HL-60 (cell line): ENCODE measurements around the gene CBX1.

Experiments
- DNase-seq, 2 experiments: peaks; one replicate each; pipeline ENCODE4 v3.0.0-alpha.2; 2010 to 2020; ENCODE audit warnings: low read depth in 1 of 2, low spot score in 1 of 2
- H3K27ac ChIP-seq: fragments of 250-450 bp; sonication (Bioruptor Pico); replicated peaks from 2 replicates; pipeline ENCODE4 v1.5.1; 2020; ENCODE audit warnings: mild to moderate bottlenecking, moderate library complexity
- H3K27me3 ChIP-seq: fragments of 250-450 bp; sonication (Bioruptor Pico); 2 replicates; pipeline ENCODE4 v1.5.1; 2021; ENCODE audit warnings: mild to moderate bottlenecking, moderate library complexity; ENCODE audit not compliant: insufficient read depth, poor library complexity, severe bottlenecking
- H3K4me3 ChIP-seq: replicated peaks from 2 replicates; pipeline ENCODE4 v1.5.1; 2011; ENCODE audit warnings: mild to moderate bottlenecking, control low read depth, low read length; ENCODE audit not compliant: insufficient read depth
- CTCF ChIP-seq: IDR thresholded peaks from one replicate; pipeline ENCODE4 v1.5.1; 2011; ENCODE audit warnings: low read length, control low read depth, inconsistent platforms; ENCODE audit not compliant: insufficient read depth
- GABPA ChIP-seq: IDR thresholded peaks from 2 replicates; pipeline ENCODE4 v1.6.1; 2012; ENCODE audit warnings: low read depth
- POLR2AphosphoS5 ChIP-seq: IDR thresholded peaks from 2 replicates; pipeline ENCODE4 v1.6.1; 2012; ENCODE audit warnings: low read depth
- SPI1 ChIP-seq: IDR thresholded peaks from 2 replicates; pipeline ENCODE4 v1.6.1; 2012; ENCODE audit warnings: low read depth, mild to moderate bottlenecking, borderline replicate concordance
- TF ChIP-seq, protein P1 (sequence below): IDR thresholded peaks from 2 replicates; pipeline ENCODE4 v1.6.1; 2012; ENCODE audit warnings: low read depth; ENCODE audit not compliant: insufficient replicate concordance

The CBX1 gene

DNA sequence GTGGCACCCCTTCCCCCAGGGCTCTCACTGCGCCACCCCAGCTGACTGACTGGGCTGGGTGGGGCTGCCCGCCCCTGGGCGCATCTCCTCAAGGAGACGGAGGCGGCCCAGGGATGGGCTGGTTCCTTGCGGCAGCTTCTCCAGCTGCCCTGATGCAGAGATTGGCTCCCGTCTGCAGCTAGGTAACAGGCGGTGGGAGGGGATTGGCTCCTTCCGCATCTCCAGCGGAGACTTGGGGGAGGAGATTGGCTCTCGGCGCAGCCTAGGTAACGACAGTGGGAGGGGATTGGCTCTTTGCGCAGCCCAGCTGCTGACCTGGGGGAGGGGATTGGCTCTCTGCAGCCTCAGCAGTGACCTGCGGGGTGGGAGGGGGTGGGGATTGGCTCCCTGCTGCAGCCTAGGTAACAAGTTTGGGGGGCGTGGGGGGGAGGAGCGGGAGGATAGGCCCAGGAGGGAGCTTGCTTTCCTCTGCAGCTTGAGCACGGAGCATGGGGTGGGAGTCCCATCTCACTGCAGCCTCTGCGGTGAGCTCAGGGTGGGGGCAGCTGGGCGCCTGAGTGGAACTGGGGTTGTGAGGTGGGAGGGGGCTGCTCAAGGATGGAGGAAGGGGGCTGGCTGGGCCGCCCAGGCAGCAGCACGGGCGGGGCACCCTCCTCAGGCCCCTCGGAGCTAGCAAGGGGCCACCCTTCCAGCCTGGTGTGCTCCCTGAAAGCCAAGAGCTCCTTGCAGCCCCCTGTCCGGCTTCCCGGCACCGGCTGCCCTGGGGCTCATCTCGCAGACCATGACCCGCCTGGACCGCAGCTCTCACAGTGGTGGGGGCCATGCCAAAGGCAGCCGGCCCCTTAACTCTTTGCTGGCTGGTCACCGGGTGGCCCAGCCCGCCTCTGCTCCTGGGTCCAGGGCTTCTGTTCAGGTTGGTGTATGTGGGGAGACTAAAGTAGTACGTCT lies 46.8 kb downstream of the CBX1 start:
- no peak overlapping the region for H3K4me3 ChIP-seq
- DNase-seq = no peak

GRCh38 chr17:48053758-48054237 lies 47.5 kb downstream of the CBX1 start:
- Histone ChIP-seq H3K27me3 (no peaks in the 10 kb centered on the region), H3K27ac (no peak overlapping the region), H3K4me3 (no peak overlapping the region)
- DNase-seq = no peak
- TF ChIP-seq GABPA (no peak), SPI1 (no peak), CTCF (no peak), POLR2AphosphoS5 (no peak)
- TF ChIP-seq, protein P1, sequence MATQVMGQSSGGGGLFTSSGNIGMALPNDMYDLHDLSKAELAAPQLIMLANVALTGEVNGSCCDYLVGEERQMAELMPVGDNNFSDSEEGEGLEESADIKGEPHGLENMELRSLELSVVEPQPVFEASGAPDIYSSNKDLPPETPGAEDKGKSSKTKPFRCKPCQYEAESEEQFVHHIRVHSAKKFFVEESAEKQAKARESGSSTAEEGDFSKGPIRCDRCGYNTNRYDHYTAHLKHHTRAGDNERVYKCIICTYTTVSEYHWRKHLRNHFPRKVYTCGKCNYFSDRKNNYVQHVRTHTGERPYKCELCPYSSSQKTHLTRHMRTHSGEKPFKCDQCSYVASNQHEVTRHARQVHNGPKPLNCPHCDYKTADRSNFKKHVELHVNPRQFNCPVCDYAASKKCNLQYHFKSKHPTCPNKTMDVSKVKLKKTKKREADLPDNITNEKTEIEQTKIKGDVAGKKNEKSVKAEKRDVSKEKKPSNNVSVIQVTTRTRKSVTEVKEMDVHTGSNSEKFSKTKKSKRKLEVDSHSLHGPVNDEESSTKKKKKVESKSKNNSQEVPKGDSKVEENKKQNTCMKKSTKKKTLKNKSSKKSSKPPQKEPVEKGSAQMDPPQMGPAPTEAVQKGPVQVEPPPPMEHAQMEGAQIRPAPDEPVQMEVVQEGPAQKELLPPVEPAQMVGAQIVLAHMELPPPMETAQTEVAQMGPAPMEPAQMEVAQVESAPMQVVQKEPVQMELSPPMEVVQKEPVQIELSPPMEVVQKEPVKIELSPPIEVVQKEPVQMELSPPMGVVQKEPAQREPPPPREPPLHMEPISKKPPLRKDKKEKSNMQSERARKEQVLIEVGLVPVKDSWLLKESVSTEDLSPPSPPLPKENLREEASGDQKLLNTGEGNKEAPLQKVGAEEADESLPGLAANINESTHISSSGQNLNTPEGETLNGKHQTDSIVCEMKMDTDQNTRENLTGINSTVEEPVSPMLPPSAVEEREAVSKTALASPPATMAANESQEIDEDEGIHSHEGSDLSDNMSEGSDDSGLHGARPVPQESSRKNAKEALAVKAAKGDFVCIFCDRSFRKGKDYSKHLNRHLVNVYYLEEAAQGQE = no peak

More for the DNA sequence above, 46.8 kb downstream of the CBX1 start:
- TF ChIP-seq GABPA = no peak
- no peak for TF ChIP-seq SPI1
- TF ChIP-seq POLR2AphosphoS5 = no peak
- no peak for TF ChIP-seq CTCF
- TF ChIP-seq, protein P1 = no peak
- Histone ChIP-seq H3K27me3 (no peaks in the 10 kb centered on the region), H3K27ac (no peak overlapping the region)

DNA sequence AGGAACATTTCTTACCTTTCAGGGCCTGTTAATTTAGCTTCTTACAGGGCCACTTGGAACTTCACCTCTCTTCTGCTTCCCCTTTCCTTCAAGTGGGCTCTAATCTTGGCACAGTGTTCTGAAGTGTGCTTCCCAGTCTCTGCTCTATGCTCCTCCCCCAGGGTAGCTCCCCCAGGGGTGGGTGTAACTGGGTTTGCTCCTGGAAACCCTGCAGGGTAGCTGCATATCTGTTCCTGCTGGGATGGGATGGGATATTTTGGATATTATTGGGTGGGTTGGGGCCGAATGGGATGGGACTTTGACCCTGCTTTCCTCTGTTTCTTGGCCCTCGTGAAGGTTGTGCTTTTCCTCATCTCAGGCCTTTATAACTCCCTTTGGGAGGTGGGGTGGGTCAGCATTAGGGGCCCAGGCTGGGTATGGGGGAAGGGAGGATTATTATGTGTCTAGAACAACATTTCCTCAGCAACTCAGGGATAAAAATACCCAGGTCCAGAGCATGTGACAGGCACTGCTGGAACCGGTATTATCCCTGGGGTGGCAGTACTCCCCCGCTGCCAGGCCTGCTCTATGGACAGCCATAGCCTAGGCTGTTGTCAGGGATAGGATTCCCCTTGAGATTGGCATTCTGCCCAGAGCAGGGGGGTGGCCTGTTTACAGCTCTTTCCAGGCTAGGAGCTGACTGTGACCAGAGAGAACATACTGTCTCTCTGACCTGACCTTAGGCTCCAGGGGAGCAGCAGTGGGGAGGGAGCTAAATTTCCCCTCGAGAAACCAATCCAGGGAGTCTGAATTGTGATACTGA lies 48.1 kb downstream of the CBX1 start:
- TF ChIP-seq SPI1 = no peak
- no peak for DNase-seq
- no peaks in the 10 kb centered on the region for H3K27me3 ChIP-seq
- no peak overlapping the region for H3K27ac ChIP-seq
- no peak overlapping the region for H3K4me3 ChIP-seq
